ENCODE measurements around the gene PPP1R12C. TPM values are rescaled to one million over a fixed set of nuclear protein-coding genes. Genes with fewer than 3 reads are reported as not detected.

The PPP1R12C gene
- total RNA-seq, 1 experiment from 2014 or later, result 110 TPM

- H3K36me3 ChIP-seq (ENCODE audit: low read depth), result peaks cover 15% of the 10 kb centered on the region; the same call in 1 of the 2 replicates
- no peaks in the 10 kb centered on the region; the same call in 1 of the 2 replicates for H4K20me1 ChIP-seq (ENCODE audit: insufficient read depth)
- DNase-seq, result no peak
- no peak overlapping the region for H3K27ac ChIP-seq
- TF ChIP-seq CTCF (conservative IDR thresholded peaks at IDR 0.05) (peak; percentile 53), EZH2 (IDR thresholded peaks at IDR 0.05; ENCODE audit: low read depth) (no peak)
- CTCF ChIA-PET, result no interaction called here
- BruUV-seq (replicated peaks), result no TSS peak
- no peaks in the 10 kb centered on the region for H3K79me2 ChIP-seq (ENCODE audit: low read depth)
- H3F3A ChIP-seq (ENCODE audit: insufficient read depth, low read depth), result peaks cover 7% of the 10 kb centered on the region; the same call in 1 of the 2 replicates
- H3K9me2 ChIP-seq (ENCODE audit: insufficient read depth), result no peaks in the 10 kb centered on the region
- H3K4me3 ChIP-seq, result no peak overlapping the region
- no peak overlapping the region for H3K4me2 ChIP-seq
- H3K9me3 ChIP-seq (ENCODE audit: insufficient read depth, low read depth), result no peaks in the 10 kb centered on the region
- no peaks in the 10 kb centered on the region for H3K4me1 ChIP-seq (replicated peaks; ENCODE audit: insufficient read depth)
- intact Hi-C loops (cut with micrococcal nuclease; ENCODE audit: unreplicated experiment), result no loop called here
- no peak overlapping the region for H2AFZ ChIP-seq
- no peaks in the 10 kb centered on the region for H3K27me3 ChIP-seq (ENCODE audit: insufficient read depth, low read depth)
- POLR2A ChIA-PET (ENCODE audit: unreplicated experiment), result no interaction called here
These were observed 17.6 kb downstream of the PPP1R12C start for GRCh38 chr19:55099557-55100506.

- H3K36me3 ChIP-seq (ENCODE audit: low read depth), result peaks cover 15% of the 10 kb centered on the region; the same call in 1 of the 2 replicates
- peaks cover 7% of the 10 kb centered on the region; the same call in 1 of the 2 replicates for H3F3A ChIP-seq (ENCODE audit: insufficient read depth, low read depth)
- no peaks in the 10 kb centered on the region for H3K27me3 ChIP-seq (ENCODE audit: insufficient read depth, low read depth)
- intact Hi-C loops (cut with micrococcal nuclease; ENCODE audit: unreplicated experiment), result no loop called here
- no peaks in the 10 kb centered on the region; the same call in 1 of the 2 replicates for H4K20me1 ChIP-seq (ENCODE audit: insufficient read depth)
- H3K27ac ChIP-seq, result no peak overlapping the region
- no peak overlapping the region for H3K4me3 ChIP-seq
- H2AFZ ChIP-seq, result no peak overlapping the region
- BruUV-seq (replicated peaks), result no TSS peak
- H3K4me1 ChIP-seq (replicated peaks; ENCODE audit: insufficient read depth), result no peaks in the 10 kb centered on the region
- no peak; the same call in 1 of the 2 replicates for TF ChIP-seq CTCF (conservative IDR thresholded peaks at IDR 0.05)
- TF ChIP-seq EZH2 (IDR thresholded peaks at IDR 0.05; ENCODE audit: low read depth), result no peak
- no peak overlapping the region for H3K4me2 ChIP-seq
- ChIA-PET POLR2A (ENCODE audit: unreplicated experiment) (no interaction called here), CTCF (no interaction called here)
- H3K9me3 ChIP-seq (ENCODE audit: insufficient read depth, low read depth), result no peaks in the 10 kb centered on the region
- H3K9me2 ChIP-seq (ENCODE audit: insufficient read depth), result no peaks in the 10 kb centered on the region
- no peaks in the 10 kb centered on the region for H3K79me2 ChIP-seq (ENCODE audit: low read depth)
- DNase-seq, result no peak
These were observed 18.5 kb downstream of the PPP1R12C start for GRCh38 chr19:55098716-55099556.

All from PC-9 (cell line).